Measurements from ENCODE around the gene EPS8.

- TF ChIP-seq, protein P1, sequence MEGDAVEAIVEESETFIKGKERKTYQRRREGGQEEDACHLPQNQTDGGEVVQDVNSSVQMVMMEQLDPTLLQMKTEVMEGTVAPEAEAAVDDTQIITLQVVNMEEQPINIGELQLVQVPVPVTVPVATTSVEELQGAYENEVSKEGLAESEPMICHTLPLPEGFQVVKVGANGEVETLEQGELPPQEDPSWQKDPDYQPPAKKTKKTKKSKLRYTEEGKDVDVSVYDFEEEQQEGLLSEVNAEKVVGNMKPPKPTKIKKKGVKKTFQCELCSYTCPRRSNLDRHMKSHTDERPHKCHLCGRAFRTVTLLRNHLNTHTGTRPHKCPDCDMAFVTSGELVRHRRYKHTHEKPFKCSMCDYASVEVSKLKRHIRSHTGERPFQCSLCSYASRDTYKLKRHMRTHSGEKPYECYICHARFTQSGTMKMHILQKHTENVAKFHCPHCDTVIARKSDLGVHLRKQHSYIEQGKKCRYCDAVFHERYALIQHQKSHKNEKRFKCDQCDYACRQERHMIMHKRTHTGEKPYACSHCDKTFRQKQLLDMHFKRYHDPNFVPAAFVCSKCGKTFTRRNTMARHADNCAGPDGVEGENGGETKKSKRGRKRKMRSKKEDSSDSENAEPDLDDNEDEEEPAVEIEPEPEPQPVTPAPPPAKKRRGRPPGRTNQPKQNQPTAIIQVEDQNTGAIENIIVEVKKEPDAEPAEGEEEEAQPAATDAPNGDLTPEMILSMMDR (IDR thresholded peaks at IDR 0.05) = no peak
- TF ChIP-seq POLR2A (IDR thresholded peaks at IDR 0.05) = no peak
These were observed 126.7 kb downstream of the EPS8 start for GRCh38 chr12:15662303-15662980.
